GM12878 (cell line): ENCODE results near the gene ASAP3. TPM values are rescaled to one million over a fixed set of nuclear protein-coding genes. Genes with fewer than 3 reads are reported as not detected.

Experiments
- ATAC-seq: fragments of 200-7000 bp; cut with Tn5 transposase; 3 replicates; pipeline ENCODE4 v1.9.1; 2020; ENCODE audit warnings: mild to moderate bottlenecking, moderate library complexity
- BruUV-seq: library from RNA; stranded (reverse); fragments of 400-500 nt; replicated peaks from 2 replicates; lab custom pipeline; 2021; lab: Mats Ljungman, UMichigan
- CTCF ChIA-PET: fragments of 300-600 bp; sonication (Branson Sonifier 250); formaldehyde crosslinking; extraction: SDS; loops from one replicate; lab custom pipeline; 2021; ENCODE audit warnings: inconsistent platforms; lab: Yijun Ruan, JAX
- POLR2A ChIA-PET: fragments of 350-600 bp; formaldehyde crosslinking; extraction: SDS; loops from one replicate; lab custom pipeline; 2021; ENCODE audit warnings: inconsistent platforms; lab: Charles Lee
- RAD21 ChIA-PET: fragments of 300-600 bp; sonication (Branson Sonifier 250); formaldehyde crosslinking; loops from one replicate; lab custom pipeline; 2023; ENCODE audit warnings: antibody characterized with exemption; ENCODE audit not compliant: unreplicated experiment; lab: Charles Lee
- SMC1A ChIA-PET: fragments of 300-600 bp; sonication (Branson Sonifier 250); formaldehyde crosslinking; loops from one replicate; lab custom pipeline; 2023; ENCODE audit not compliant: unreplicated experiment, uncharacterized antibody; lab: Charles Lee
- DNase-seq: peaks from one replicate; pipeline ENCODE4 v3.0.0-alpha.2; 2011; ENCODE audit warnings: low read depth, low spot score
- FAIRE-seq: peaks from 3 replicates; lab custom pipeline; 2011; peaks lifted over from hg19 to GRCh38; lab: Jason Lieb, UNC
- H2AFZ ChIP-seq: 2 replicates; pipeline ENCODE4 v1.6.0; 2011; ENCODE audit warnings: low read depth, low read length, control low read depth; ENCODE audit not compliant: control insufficient read depth
- H3K27ac ChIP-seq: 2 replicates; pipeline ENCODE4 v1.5.1; 2011; ENCODE audit warnings: control low read depth; ENCODE audit not compliant: control insufficient read depth, insufficient read depth
- H3K27me3 ChIP-seq, 2 experiments: replicated peaks in 1 of 2; 2 replicates each; pipeline versions ENCODE4 v1.6.0 to v1.6.1; 2011; ENCODE audit warnings: low read length in 1 of 2; ENCODE audit not compliant: control insufficient read depth in 2 of 2, insufficient read depth in 2 of 2
- H3K36me3 ChIP-seq, 2 experiments: 2 replicates each; pipeline ENCODE4 v1.5.1; 2011; ENCODE audit warnings: low read length in 1 of 2; ENCODE audit not compliant: control insufficient read depth in 2 of 2, insufficient read depth in 2 of 2
- H3K4me1 ChIP-seq: 2 replicates; pipeline ENCODE4 v1.6.1; 2011; ENCODE audit warnings: mild to moderate bottlenecking, low read length, moderate library complexity, mixed read lengths; ENCODE audit not compliant: control insufficient read depth, insufficient read depth
- H3K4me2 ChIP-seq: 2 replicates; pipeline ENCODE4 v1.6.0; 2011; ENCODE audit warnings: control low read depth; ENCODE audit not compliant: control insufficient read depth, insufficient read depth
- H3K4me3 ChIP-seq: fragments of 200-600 bp; sonication (generic); 2 replicates; pipeline ENCODE4 v1.5.1; 2016
- H3K79me2 ChIP-seq: 2 replicates; pipeline ENCODE4 v1.6.0; 2011; ENCODE audit warnings: low read length; ENCODE audit not compliant: control insufficient read depth, insufficient read depth
- H3K9ac ChIP-seq: 2 replicates; pipeline ENCODE4 v1.8.0; 2011; ENCODE audit warnings: low read length, control low read depth, mixed read lengths; ENCODE audit not compliant: control insufficient read depth, insufficient read depth
- H3K9me3 ChIP-seq: replicated peaks from 3 replicates; pipeline ENCODE4 v1.5.1; 2011; ENCODE audit warnings: mild to moderate bottlenecking, low read length; ENCODE audit not compliant: control insufficient read depth, insufficient read depth
- H4K20me1 ChIP-seq: 2 replicates; pipeline ENCODE4 v1.6.0; 2011; ENCODE audit not compliant: control insufficient read depth, insufficient read depth
- ATF3 ChIP-seq: IDR thresholded peaks from 2 replicates; pipeline ENCODE4 v1.6.1; 2011; ENCODE audit warnings: low read depth, mild to moderate bottlenecking, low read length, moderate library complexity, borderline replicate concordance; ENCODE audit errors: extremely low read depth
- BRCA1 ChIP-seq: IDR thresholded peaks from 2 replicates; pipeline ENCODE4 v1.6.1; 2011; ENCODE audit warnings: low read depth, low read length, improper control_type of control experiment
- EP300 ChIP-seq, 2 experiments: fragments of 150-350 bp in 1 of 2; IDR thresholded peaks; 2 replicates each; pipeline ENCODE4 v1.6.1; 2011 to 2012; ENCODE audit warnings: low read depth in 2 of 2, low read length in 2 of 2, borderline replicate concordance in 1 of 2, improper control_type of control experiment in 1 of 2, inconsistent platforms in 1 of 2; ENCODE audit not compliant: control insufficient read depth in 1 of 2
- IRF5 ChIP-seq: fragments of 450-650 bp; IDR thresholded peaks from 2 replicates; pipeline ENCODE4 v1.6.1; 2017; ENCODE audit warnings: borderline replicate concordance
- SPI1 ChIP-seq: IDR thresholded peaks from 2 replicates; pipeline ENCODE4 v1.6.1; 2011; ENCODE audit warnings: low read depth, mild to moderate bottlenecking, low read length, moderate library complexity, borderline replicate concordance; ENCODE audit not compliant: insufficient read depth
- ZNF592 ChIP-seq: fragments of 450-650 bp; IDR thresholded peaks from 2 replicates; pipeline ENCODE4 v1.6.1; 2017; ENCODE audit warnings: mild to moderate bottlenecking, moderate library complexity
- WGBS: methylation state at CpG from one replicate; pipeline ENCODE4 v1.1.6; 2016; ENCODE audit warnings: low lambda C conversion rate; ENCODE audit not compliant: insufficient replicate concordance, insufficient coverage; ENCODE audit errors: missing lambda C conversion rate; 5-methylcytosine and 5-hydroxymethylcytosine counted together
- in situ Hi-C: fragments of 300-500 bp; cut with MboI; formaldehyde crosslinking; loops from 9 replicates; pipeline ENCODE4 v1.14.3; 2018; ENCODE audit warnings: mixed read lengths
- intact Hi-C: fragments of 100-400 bp; cut with micrococcal nuclease; formaldehyde crosslinking; loops from one replicate; pipeline ENCODE4 v1.14.2; 2022; ENCODE audit not compliant: unreplicated experiment
- polyA plus RNA-seq, 11 experiments: library from polyadenylated mRNA; depleted of rRNA in 4 of 11; unstranded in 6 of 11; stranded (reverse) in 5 of 11; fragments of >200 nt; fragmentation: Nextera tagmentation in 4 of 11; fragmentation: Illumina TruSeq in 1 of 11; extraction: Ambion mirVana in 4 of 11; extraction: Trizol in 1 of 11; gene quantifications; 1 replicate in 1 of 11; 2 replicates in 10 of 11; pipeline versions ENCODE4 v1.2.1 to v1.2.3, GENCODE V29; 2011 to 2016; ENCODE audit warnings: inconsistent platforms in 2 of 11, missing spikeins in 2 of 11, low read depth in 1 of 11
- total RNA-seq, 4 experiments: library from RNA; depleted of rRNA in 3 of 4; stranded (reverse); fragments of >200 nt in 3 of 4; fragmentation: Illumina TruSeq in 1 of 4; extraction: Trizol in 1 of 4; gene quantifications; 2 replicates each; pipeline versions ENCODE4 v1.2.1 to v1.2.3, GENCODE V29; 2013 to 2021

Gene ASAP3
- total and polyA plus RNA-seq, 10 of the 15 experiments (the other 5 are each of a cell fraction or from before 2014, with no cell fraction given), result 0.04 to 0.92 (median 0.34) TPM; not detected in 1

GRCh38 chr1:23385119-23385621 is 98.8 kb downstream of the ASAP3 start:
- WGBS, result 47% methylated on average over 14 of the region's 14 CpGs
- Histone ChIP-seq H3K9ac (no peak overlapping the region), H3K27me3 (peaks cover 0 to 2% of the 10 kb centered on the region in 2 experiments; a peak in 2 of 4 replicates), H3K79me2 (no peaks in the 10 kb centered on the region), H4K20me1 (no peaks in the 10 kb centered on the region), H3K27ac (no peak overlapping the region), H3K9me3 (no peaks in the 10 kb centered on the region), H3K4me3 (no peak overlapping the region), H3K4me1 (no peaks in the 10 kb centered on the region), H3K36me3 (no peaks in the 10 kb centered on the region), H2AFZ (no peak overlapping the region), H3K4me2 (no peak overlapping the region)
- RAD21 ChIA-PET, result no interaction called here
- DNase-seq, result no peak
- CTCF ChIA-PET, result interaction anchor here (0.6 kb wide), 1 partner anchor 130 kb away, joined by 4 read pairs; no protein-coding TSS in a partner anchor
- FAIRE-seq, result no peak
- POLR2A ChIA-PET, result interaction anchor here (0.5 kb wide), 1 partner anchor 287 kb away, joined by 6 read pairs; no protein-coding TSS in a partner anchor
- intact Hi-C loops, result no loop called here
- no TSS peak for BruUV-seq
- in situ Hi-C loops, result no loop called here
- SMC1A ChIA-PET, result interaction anchor here (0.7 kb wide), 1 partner anchor 36 kb away, joined by 3 read pairs; no protein-coding TSS in a partner anchor
- ATAC-seq, result no peak
- TF ChIP-seq BRCA1 (no peak), ATF3 (no peak)
- TF ChIP-seq, all 136 proteins: peak for 0

GRCh38 chr1:23384312-23385058 is 99.5 kb downstream of the ASAP3 start:
- no peak overlapping the region for H3K4me2 ChIP-seq
- H3K79me2 ChIP-seq, result no peaks in the 10 kb centered on the region
- SMC1A ChIA-PET, result no interaction called here
- no peak for FAIRE-seq
- RAD21 ChIA-PET, result no interaction called here
- no peak overlapping the region for H2AFZ ChIP-seq
- no peaks in the 10 kb centered on the region for H4K20me1 ChIP-seq
- ATAC-seq, result peak; percentile 25; the same call in 1 of the 3 replicates
- H3K36me3 ChIP-seq, result no peaks in the 10 kb centered on the region
- H3K9ac ChIP-seq, result no peak overlapping the region
- CTCF ChIA-PET, result no interaction called here
- no TSS peak for BruUV-seq
- no peak overlapping the region for H3K27ac ChIP-seq
- WGBS, result 65% methylated on average over 9 of the region's 11 CpGs
- intact Hi-C loops (no loop called here), in situ Hi-C loops (no loop called here)
- H3K4me1 ChIP-seq, result no peaks in the 10 kb centered on the region
- DNase-seq, result no peak
- POLR2A ChIA-PET, result interaction anchor here (0.6 kb wide), 1 partner anchor 934 kb away, joined by 4 read pairs; no protein-coding TSS in a partner anchor
- no peak overlapping the region for H3K4me3 ChIP-seq
- H3K27me3 ChIP-seq, result peaks cover 0 to 2% of the 10 kb centered on the region in 2 experiments; a peak in 2 of 4 replicates
- no peaks in the 10 kb centered on the region for H3K9me3 ChIP-seq
- TF ChIP-seq IRF5 (no peak), SPI1 (peak; percentile 30; the same call in 1 of the 2 replicates), ZNF592 (no peak), EP300 (IDR thresholded peaks at IDR 0.05; ENCODE audit: borderline replicate concordance in 1 of 2, control insufficient read depth in 1 of 2, low read depth in 2 of 2, low read length in 2 of 2) (no peak)
